Panc1 (cell line): ENCODE results near the gene TMEM151A. TPM values are rescaled to one million over a fixed set of nuclear protein-coding genes. Genes with fewer than 3 reads are reported as not detected.

Source experiments
- ATAC-seq: fragments of 200-7000 bp; cut with Tn5 transposase; 2 replicates; pipeline ENCODE4 v1.9.1; 2020; ENCODE audit warnings: mild to moderate bottlenecking, moderate library complexity
- BruUV-seq: library from RNA; stranded (reverse); fragments of 400-500 nt; replicated peaks from 2 replicates; lab custom pipeline; 2021; lab: Mats Ljungman, UMichigan
- CTCF ChIA-PET: fragments of 300-600 bp; sonication (Branson Sonifier 250); formaldehyde crosslinking; loops from one replicate; lab custom pipeline; 2022; ENCODE audit warnings: antibody characterized with exemption; lab: Charles Lee
- POLR2A ChIA-PET: fragments of 300-600 bp; sonication (Branson Sonifier 250); formaldehyde crosslinking; loops from one replicate; lab custom pipeline; 2022; ENCODE audit warnings: antibody characterized with exemption; lab: Charles Lee
- DNase-seq: peaks from one replicate; pipeline ENCODE4 v3.0.0-alpha.2; 2010; ENCODE audit warnings: low read depth, low spot score
- H3K27ac ChIP-seq: 2 replicates; pipeline ENCODE4 v1.5.1; 2011; ENCODE audit warnings: mild to moderate bottlenecking, low read length, inconsistent platforms
- H3K27me3 ChIP-seq: fragments of 200-500 bp; sonication (Bioruptor generic); 2 replicates; pipeline ENCODE4 v1.6.0; 2014; ENCODE audit warnings: low read length, inconsistent platforms; ENCODE audit not compliant: control insufficient read depth, insufficient read depth
- H3K36me3 ChIP-seq: fragments of 200-500 bp; sonication (Bioruptor generic); 2 replicates; pipeline ENCODE4 v1.5.1; 2014; ENCODE audit warnings: inconsistent platforms, mild to moderate bottlenecking, low read length, moderate library complexity; ENCODE audit not compliant: control insufficient read depth, insufficient read depth
- H3K4me1 ChIP-seq: 2 replicates; pipeline ENCODE4 v1.5.1; 2011; ENCODE audit warnings: inconsistent platforms, mild to moderate bottlenecking, low read length, moderate library complexity; ENCODE audit not compliant: control insufficient read depth, insufficient read depth
- H3K4me3 ChIP-seq, 2 experiments: 2 replicates each; pipeline ENCODE4 v1.5.1; 2011 to 2012; ENCODE audit warnings: low read depth in 2 of 2, low read length in 2 of 2, mild to moderate bottlenecking in 2 of 2, inconsistent platforms in 1 of 2, moderate library complexity in 1 of 2
- H3K9me3 ChIP-seq: fragments of 200-500 bp; sonication (Bioruptor generic); 2 replicates; pipeline ENCODE4 v1.5.1; 2014; ENCODE audit warnings: low read depth, mild to moderate bottlenecking, inconsistent platforms, low read length, moderate library complexity; ENCODE audit not compliant: control insufficient read depth, insufficient read depth
- CTCF ChIP-seq: fragments of 450-650 bp; IDR thresholded peaks from 2 replicates; pipeline ENCODE4 v1.5.1; 2017; ENCODE audit warnings: mild to moderate bottlenecking
- POLR2AphosphoS5 ChIP-seq: IDR thresholded peaks from 2 replicates; pipeline ENCODE4 v1.6.1; 2012; ENCODE audit warnings: mild to moderate bottlenecking, low read depth, low read length, moderate library complexity
- REST ChIP-seq, 2 experiments: IDR thresholded peaks; 2 replicates each; pipeline ENCODE4 v1.6.1; 2011 to 2012; ENCODE audit warnings: low read depth in 2 of 2, control low read depth in 1 of 2, low read length in 1 of 2, mild to moderate bottlenecking in 1 of 2, moderate library complexity in 1 of 2; ENCODE audit not compliant: insufficient read depth in 1 of 2
- SIN3A ChIP-seq: IDR thresholded peaks from 2 replicates; pipeline ENCODE4 v1.6.1; 2012; ENCODE audit warnings: low read depth, mild to moderate bottlenecking, low read length, moderate library complexity, borderline replicate concordance; ENCODE audit not compliant: insufficient read depth
- TCF7L2 ChIP-seq: IDR thresholded peaks from 2 replicates; pipeline ENCODE4 v1.6.1; 2011; ENCODE audit warnings: mild to moderate bottlenecking, low read depth, low read length, inconsistent platforms
- in situ Hi-C: cut with HindIII; loops from 2 replicates; pipeline ENCODE4 v1.10.0; 2016; ENCODE audit warnings: low sequenced_read_pairs, low pct_unique_long_range_greater_than_20kb
- intact Hi-C: fragments of 100-400 bp; cut with micrococcal nuclease; formaldehyde crosslinking; loops from one replicate; pipeline ENCODE4 v1.10.0; 2022; ENCODE audit not compliant: unreplicated experiment
- total RNA-seq: library from RNA; stranded (reverse); gene quantifications from one replicate; pipeline ENCODE4 v1.2.1, GENCODE V29; 2021; ENCODE audit not compliant: unreplicated experiment

Gene TMEM151A
- total RNA-seq, 1 experiment from 2014 or later = 11.0 TPM

GRCh38 chr11:66316849-66317251, 25.2 kb downstream of the TMEM151A start, which contains the start of gene CD248:
Gene CD248 (minus strand): TSS chr11:66317044. CDS start chr11:66317027, 17 bp downstream.
- in situ Hi-C loops (no loop called here), intact Hi-C loops (no loop called here)
- no peak for TF ChIP-seq SIN3A
- no peak for TF ChIP-seq POLR2AphosphoS5
- TF ChIP-seq CTCF = no peak
- no peak for TF ChIP-seq TCF7L2
- TF ChIP-seq REST (IDR thresholded peaks at IDR 0.05; ENCODE audit: insufficient read depth in 1 of 2, low read depth in 2 of 2, low read length in 1 of 2) = no peak
- ChIA-PET POLR2A (no interaction called here), CTCF (interaction anchor here (0.6 kb wide), 1 partner anchor 39 kb away, joined by 7 read pairs; no protein-coding TSS in a partner anchor)
- peaks cover 4% of the 10 kb centered on the region; the same call in 1 of the 2 replicates for H3K4me1 ChIP-seq
- BruUV-seq = no TSS peak
- H3K27ac ChIP-seq = no peak within 1 kb of the TSS
- H3K27me3 ChIP-seq = no peaks in the 10 kb centered on the region
- H3K4me3 ChIP-seq = no peak within 1 kb of the TSS
- no peak for DNase-seq
- no peak for ATAC-seq
- no peaks in the 10 kb centered on the region for H3K9me3 ChIP-seq
- H3K36me3 ChIP-seq = no peaks in the 10 kb centered on the region

- CTCF ChIA-PET = interaction anchor here (0.6 kb wide), 1 partner anchor 649 kb away, joined by 5 read pairs; no protein-coding TSS in a partner anchor
Observed at GRCh38 chr11:66317322-66317722, 25.6 kb downstream of the TMEM151A start.

More at GRCh38 chr11:66317322-66317722, 25.6 kb downstream of the TMEM151A start:
- POLR2A ChIA-PET = no interaction called here
- DNase-seq (no peak), ATAC-seq (no peak)
- intact Hi-C loops = no loop called here
- TF ChIP-seq TCF7L2 (no peak), SIN3A (no peak), REST (IDR thresholded peaks at IDR 0.05; ENCODE audit: insufficient read depth in 1 of 2, low read depth in 2 of 2, low read length in 1 of 2) (no peak), CTCF (no peak), POLR2AphosphoS5 (no peak)
- peaks cover 4% of the 10 kb centered on the region; the same call in 1 of the 2 replicates for H3K4me1 ChIP-seq
- no peak overlapping the region for H3K4me3 ChIP-seq
- in situ Hi-C loops = no loop called here
- no peaks in the 10 kb centered on the region for H3K27me3 ChIP-seq
- BruUV-seq = no TSS peak
- H3K27ac ChIP-seq = no peak overlapping the region
- H3K36me3 ChIP-seq = no peaks in the 10 kb centered on the region
- no peaks in the 10 kb centered on the region for H3K9me3 ChIP-seq
